Tibial nerve (tissue), 3 donors: ENCODE data around the gene CLTC.

Experiments
- CTCF ChIP-seq, 5 experiments: fragments of 200-600 bp in 3 of 5; fragments of 450-650 bp in 2 of 5; sonication (generic) in 3 of 5; IDR thresholded peaks; one replicate each; pipeline ENCODE4 v1.5.1; 2016 to 2019; ENCODE audit warnings: antibody characterized with exemption in 5 of 5, mild to moderate bottlenecking in 3 of 5, moderate library complexity in 2 of 5
- POLR2A ChIP-seq, 2 donors: fragments of 450-650 bp; IDR thresholded peaks; one replicate each; pipeline ENCODE4 v1.6.1; 2017; ENCODE audit warnings: antibody characterized with exemption in 2 of 2, mild to moderate bottlenecking in 2 of 2, moderate library complexity in 2 of 2

- TF ChIP-seq CTCF (IDR thresholded peaks at IDR 0.05) = no peak
- no peak for TF ChIP-seq POLR2A (IDR thresholded peaks at IDR 0.05)
These were observed 106.0 kb downstream of the CLTC start for GRCh38 chr17:59725691-59726090.
